Prostate gland (tissue), 2 donors: ENCODE data around the gene RTEL1.

ENCODE experiments used
- CTCF ChIP-seq, 4 experiments: fragments of 200-600 bp in 2 of 4; fragments of 450-650 bp in 2 of 4; sonication (generic) in 2 of 4; IDR thresholded peaks; 1 replicate in 3 of 4; 2 replicates in 1 of 4; pipeline ENCODE4 v1.5.1; 2016 to 2019; ENCODE audit warnings: antibody characterized with exemption in 4 of 4, mild to moderate bottlenecking in 2 of 4, moderate library complexity in 2 of 4
- POLR2A ChIP-seq: fragments of 450-650 bp; IDR thresholded peaks from one replicate; pipeline ENCODE4 v1.6.1; 2016; ENCODE audit warnings: antibody characterized with exemption, mild to moderate bottlenecking
- POLR2AphosphoS5 ChIP-seq: sonication (generic); formaldehyde crosslinking; IDR thresholded peaks from one replicate; pipeline ENCODE4 v1.6.1; 2017; ENCODE audit warnings: antibody characterized with exemption

GRCh38 chr20:63741676-63742380 is 83.7 kb downstream of the RTEL1 start:
- TF ChIP-seq CTCF (IDR thresholded peaks at IDR 0.05) (no peak), POLR2AphosphoS5 (no peak), POLR2A (no peak)
